Neuronal stem cell (in vitro differentiated cells): Measurements from ENCODE around the gene CD151.

Experiments used
- DNase-seq: peaks from one replicate; pipeline ENCODE4 v3.0.0-alpha.2; 2013; ENCODE audit warnings: low spot score
- H2AFZ ChIP-seq: one replicate; pipeline ENCODE4 v1.6.1; 2013; ENCODE audit warnings: mild to moderate bottlenecking, low read length, inconsistent platforms
- H2AK5ac ChIP-seq: 2 replicates; pipeline ENCODE4 v1.6.1; 2013; ENCODE audit warnings: low read depth, mild to moderate bottlenecking, inconsistent platforms, low read length, moderate library complexity, mixed read lengths
- H2BK120ac ChIP-seq: 2 replicates; pipeline ENCODE4 v1.6.1; 2013; ENCODE audit warnings: low read depth, mild to moderate bottlenecking, inconsistent platforms, low read length, moderate library complexity, mixed read lengths
- H2BK12ac ChIP-seq: one replicate; pipeline ENCODE4 v1.6.1; 2013; ENCODE audit warnings: low read length, inconsistent platforms
- H2BK15ac ChIP-seq: 2 replicates; pipeline ENCODE4 v1.6.1; 2013; ENCODE audit warnings: mild to moderate bottlenecking, low read length, inconsistent platforms, mixed read lengths
- H2BK5ac ChIP-seq: one replicate; pipeline ENCODE4 v1.6.1; 2013; ENCODE audit warnings: inconsistent platforms, mild to moderate bottlenecking, low read length, moderate library complexity
- H3K14ac ChIP-seq: one replicate; pipeline ENCODE4 v1.6.1; 2013; ENCODE audit warnings: low read length, inconsistent platforms
- H3K18ac ChIP-seq: 2 replicates; pipeline ENCODE4 v1.6.1; 2013; ENCODE audit warnings: low read length, inconsistent platforms
- H3K23ac ChIP-seq: 2 replicates; pipeline ENCODE4 v1.6.1; 2013; ENCODE audit warnings: low read depth, mild to moderate bottlenecking, mixed read lengths, low read length, inconsistent platforms; ENCODE audit not compliant: poor library complexity
- H3K27ac ChIP-seq: replicated peaks from 3 replicates; pipeline ENCODE4 v1.5.1; 2013; ENCODE audit warnings: low read length, inconsistent platforms
- H3K27me3 ChIP-seq, 3 experiments: 2 replicates each; pipeline ENCODE4 v1.6.1; 2013; ENCODE audit warnings: low read length in 3 of 3, mild to moderate bottlenecking in 2 of 3, inconsistent platforms in 1 of 3, low read depth in 1 of 3, mixed read lengths in 1 of 3, moderate library complexity in 1 of 3; ENCODE audit not compliant: control insufficient read depth in 3 of 3, insufficient read depth in 3 of 3
- H3K36me3 ChIP-seq, 2 donors: replicated peaks in 1 of 2; 2 replicates each; pipeline ENCODE4 v1.6.1; 2013; ENCODE audit warnings: low read length in 2 of 2; ENCODE audit not compliant: control insufficient read depth in 2 of 2, insufficient read depth in 2 of 2
- H3K4ac ChIP-seq: 2 replicates; pipeline ENCODE4 v1.6.1; 2013; ENCODE audit warnings: inconsistent platforms, mild to moderate bottlenecking, low read length, moderate library complexity
- H3K4me1 ChIP-seq, 2 donors: 1 replicate in 1 of 2; 2 replicates in 1 of 2; pipeline ENCODE4 v1.6.1; 2013; ENCODE audit warnings: low read length in 2 of 2, low read depth in 1 of 2; ENCODE audit not compliant: control insufficient read depth in 2 of 2, insufficient read depth in 1 of 2
- H3K4me2 ChIP-seq: one replicate; pipeline ENCODE4 v1.6.1; 2013; ENCODE audit warnings: mild to moderate bottlenecking, low read length, inconsistent platforms; ENCODE audit not compliant: insufficient read depth, poor library complexity, severe bottlenecking
- H3K4me3 ChIP-seq, 2 donors: 2 replicates each; pipeline ENCODE4 v1.5.1; 2013; ENCODE audit warnings: low read length in 2 of 2, mild to moderate bottlenecking in 2 of 2, inconsistent platforms in 1 of 2, moderate library complexity in 1 of 2
- H3K79me1 ChIP-seq: one replicate; pipeline ENCODE4 v1.6.1; 2013; ENCODE audit warnings: low read depth, mild to moderate bottlenecking, inconsistent platforms, low read length, moderate library complexity
- H3K9ac ChIP-seq: one replicate; pipeline ENCODE4 v1.6.1; 2013; ENCODE audit warnings: mild to moderate bottlenecking, low read depth, low read length, inconsistent platforms; ENCODE audit not compliant: poor library complexity
- H3K9me3 ChIP-seq, 2 donors: replicated peaks in 1 of 2; 2 replicates each; pipeline versions ENCODE3 to v1.6.1; 2013; ENCODE audit warnings: low read length in 2 of 2, mild to moderate bottlenecking in 2 of 2, inconsistent platforms in 1 of 2, low read depth in 1 of 2, mixed read lengths in 1 of 2, moderate library complexity in 1 of 2; ENCODE audit not compliant: control insufficient read depth in 2 of 2, insufficient read depth in 1 of 2
- H4K8ac ChIP-seq: one replicate; pipeline ENCODE4 v1.6.1; 2013; ENCODE audit warnings: low read depth, mild to moderate bottlenecking, inconsistent platforms, low read length, moderate library complexity
- H4K91ac ChIP-seq: one replicate; pipeline ENCODE4 v1.6.1; 2013; ENCODE audit warnings: low read length, low read depth, mild to moderate bottlenecking, inconsistent platforms; ENCODE audit not compliant: poor library complexity
- WGBS, 2 donors: extraction: QIAGEN DNeasy Blood & Tissue Kit; methylation state at CpG; one replicate each; pipeline ENCODE4 v1.1.7; 2013; ENCODE audit warnings: missing lambda C conversion rate in 2 of 2, mixed read lengths in 1 of 2; ENCODE audit not compliant: insufficient read length in 2 of 2, insufficient replicate concordance in 1 of 2; ENCODE audit errors: extremely low coverage in 2 of 2; 5-methylcytosine and 5-hydroxymethylcytosine counted together

CD151 gene

GRCh38 chr11:847876-848275 lies 15.1 kb downstream of the CD151 start:
- H2BK120ac ChIP-seq, result peak overlapping the region; percentile 47
- peak overlapping the region; percentile 44 for H3K9ac ChIP-seq
- no peak for DNase-seq
- peak overlapping the region; percentile 21 for H3K14ac ChIP-seq
- H3K4me1 ChIP-seq, result peaks cover 32 to 44% of the 10 kb centered on the region in 2 donors
- peaks cover 14% of the 10 kb centered on the region for H3K79me1 ChIP-seq
- peak overlapping the region; percentile 98 for H2AK5ac ChIP-seq
- no peak overlapping the region for H3K27ac ChIP-seq
- peak overlapping the region; percentile 37 for H3K4ac ChIP-seq
- H3K36me3 ChIP-seq, result no peaks in the 10 kb centered on the region
- peak overlapping the region; percentile 5 for H3K18ac ChIP-seq
- H2BK15ac ChIP-seq, result peak overlapping the region; percentile 92
- no peak overlapping the region for H2AFZ ChIP-seq
- peaks cover 0 to 20% (median 0%) of the 10 kb centered on the region in 3 experiments for H3K27me3 ChIP-seq
- H2BK5ac ChIP-seq, result peak overlapping the region; percentile 53
- H4K8ac ChIP-seq, result no peak overlapping the region
- H3K4me3 ChIP-seq, result no peak overlapping the region
- no peaks in the 10 kb centered on the region for H3K9me3 ChIP-seq
- no peak overlapping the region for H3K4me2 ChIP-seq
- WGBS, 2 donors, result no CpG with 5 or more reads among the region's 18 CpGs
- H4K91ac ChIP-seq, result no peak overlapping the region
- H2BK12ac ChIP-seq, result peak overlapping the region; percentile 94
- no peak overlapping the region for H3K23ac ChIP-seq

DNA sequence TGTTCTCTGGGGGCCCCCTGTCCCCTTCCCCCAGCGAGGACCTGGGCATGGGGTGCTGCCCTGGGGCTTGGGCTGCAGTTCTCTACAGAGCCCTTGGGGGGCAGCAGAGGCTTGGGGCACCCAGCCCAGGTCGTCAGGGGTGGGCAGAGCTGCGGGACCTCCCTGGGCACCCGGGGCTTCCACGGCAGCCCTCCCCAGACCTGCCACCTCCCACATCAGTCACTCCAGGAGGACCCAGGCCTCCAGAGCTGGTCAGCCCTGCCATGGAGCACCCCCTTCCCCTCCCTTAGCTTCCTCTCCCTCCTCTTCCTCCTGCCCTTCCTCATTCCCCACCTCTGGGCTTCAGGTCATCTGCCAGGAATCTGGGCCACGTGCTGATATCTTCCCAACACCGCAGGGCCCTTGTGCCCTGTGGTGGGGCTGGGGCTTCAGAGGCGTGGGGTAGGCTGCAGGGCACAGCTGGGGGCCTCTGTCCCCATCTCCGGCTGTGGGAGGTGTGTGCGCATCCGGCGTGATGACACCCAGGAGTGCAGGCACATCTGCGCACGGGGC lies 15.7 kb downstream of the CD151 start:
- H3K27ac ChIP-seq, result no peak overlapping the region
- no peak overlapping the region for H4K8ac ChIP-seq
- H3K4me2 ChIP-seq, result no peak overlapping the region
- peak overlapping the region; percentile 98 for H2AK5ac ChIP-seq
- H3K79me1 ChIP-seq, result peaks cover 14% of the 10 kb centered on the region
- H3K9ac ChIP-seq, result no peak overlapping the region
- peaks cover 32 to 44% of the 10 kb centered on the region in 2 donors for H3K4me1 ChIP-seq
- H3K14ac ChIP-seq, result no peak overlapping the region
- no peaks in the 10 kb centered on the region for H3K9me3 ChIP-seq
- H2BK120ac ChIP-seq, result peak overlapping the region; percentile 72
- peak overlapping the region; percentile 94 for H2BK12ac ChIP-seq
- no peak for DNase-seq
- H3K4ac ChIP-seq, result no peak overlapping the region
- peaks cover 0 to 20% (median 0%) of the 10 kb centered on the region in 3 experiments for H3K27me3 ChIP-seq
- peak overlapping the region; percentile 60 for H3K23ac ChIP-seq
- H3K4me3 ChIP-seq, result no peak overlapping the region
- H2BK15ac ChIP-seq, result peak overlapping the region; percentile 92
- peak overlapping the region; percentile 91 for H3K18ac ChIP-seq
- H2AFZ ChIP-seq, result no peak overlapping the region
- H3K36me3 ChIP-seq, result no peaks in the 10 kb centered on the region
- WGBS, 2 donors, result no CpG with 5 or more reads among the region's 14 CpGs
- peak overlapping the region; percentile 53 for H2BK5ac ChIP-seq
- H4K91ac ChIP-seq, result peak overlapping the region; percentile 72

DNA sequence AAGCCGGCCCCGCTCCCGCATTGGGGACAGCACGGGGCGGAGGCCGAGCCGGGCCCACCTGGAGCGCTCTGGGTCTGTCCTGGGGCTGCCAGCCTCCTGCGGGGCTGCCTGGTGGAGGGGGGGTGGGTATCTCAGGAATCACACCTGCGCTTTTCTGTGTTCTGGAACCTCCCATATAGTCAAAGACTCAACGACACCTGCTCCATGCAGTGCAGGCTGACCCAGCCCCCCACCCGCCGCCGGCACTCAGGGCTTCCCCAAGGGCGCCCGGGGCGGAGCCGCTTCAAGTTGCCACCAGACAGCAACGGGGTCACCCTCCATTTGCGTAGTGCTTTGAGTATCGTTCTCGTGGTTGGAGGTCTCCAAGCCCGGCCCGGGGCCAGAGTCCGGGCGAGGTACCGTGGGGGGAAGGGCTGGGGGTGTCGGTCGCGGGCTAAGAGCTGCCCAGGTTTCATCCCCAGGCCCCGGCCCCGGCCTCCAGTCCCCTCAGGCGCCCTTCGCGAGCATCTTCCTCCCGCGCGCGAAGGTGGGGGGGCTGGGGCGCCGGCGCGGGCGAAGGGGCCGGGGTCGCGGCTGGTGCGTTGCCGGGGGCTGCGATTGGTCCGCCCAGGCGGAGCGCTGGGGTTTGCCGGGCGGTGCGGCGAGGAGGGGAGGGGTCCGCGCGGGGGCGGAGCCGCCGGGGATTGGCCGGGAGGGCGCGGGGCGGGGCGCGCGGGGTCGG lies 16.5 kb downstream of the CD151 start:
- H3K14ac ChIP-seq, result no peak overlapping the region
- H3K36me3 ChIP-seq, result no peaks in the 10 kb centered on the region
- peak overlapping the region; percentile 22 for H2BK12ac ChIP-seq
- H3K27ac ChIP-seq, result no peak overlapping the region
- WGBS, 2 donors, result no CpG with 5 or more reads among the region's 71 CpGs
- H2AFZ ChIP-seq, result peak overlapping the region; percentile 83
- H3K79me1 ChIP-seq, result peaks cover 17% of the 10 kb centered on the region
- peak overlapping the region; percentile 98 for H3K4me2 ChIP-seq
- H2BK120ac ChIP-seq, result no peak overlapping the region
- H3K4me3 ChIP-seq, result peak overlapping the region; percentile 62 to 76
- peak overlapping the region; percentile 91 for H3K18ac ChIP-seq
- H3K4ac ChIP-seq, result no peak overlapping the region
- peaks cover 32 to 48% of the 10 kb centered on the region in 2 donors for H3K4me1 ChIP-seq
- H2BK15ac ChIP-seq, result no peak overlapping the region
- no peak for DNase-seq
- peak overlapping the region; percentile 43 for H4K8ac ChIP-seq
- no peak overlapping the region for H4K91ac ChIP-seq
- peaks cover 0 to 20% (median 0%) of the 10 kb centered on the region in 3 experiments for H3K27me3 ChIP-seq
- no peak overlapping the region for H2BK5ac ChIP-seq
- H2AK5ac ChIP-seq, result peak overlapping the region; percentile 98
- H3K23ac ChIP-seq, result no peak overlapping the region
- H3K9ac ChIP-seq, result peak overlapping the region; percentile 44
- H3K9me3 ChIP-seq, result no peaks in the 10 kb centered on the region
